Inflammatory macrophage treated with lipopolysaccharide for 4 hours (primary cell): ENCODE measurements around the gene ERI2.
A peak's percentile ranks its signal among the peaks of the same experiment; 100 is the strongest.
"Not testable (repeated sequence)": the region's sequence is repeated elsewhere in the genome, so short reads cannot be mapped to it uniquely, and the experiment has no call there.

ENCODE experiments used
- DNase-seq: peaks from one replicate; pipeline ENCODE4 v3.0.0-alpha.2; 2020

ERI2 gene

DNA sequence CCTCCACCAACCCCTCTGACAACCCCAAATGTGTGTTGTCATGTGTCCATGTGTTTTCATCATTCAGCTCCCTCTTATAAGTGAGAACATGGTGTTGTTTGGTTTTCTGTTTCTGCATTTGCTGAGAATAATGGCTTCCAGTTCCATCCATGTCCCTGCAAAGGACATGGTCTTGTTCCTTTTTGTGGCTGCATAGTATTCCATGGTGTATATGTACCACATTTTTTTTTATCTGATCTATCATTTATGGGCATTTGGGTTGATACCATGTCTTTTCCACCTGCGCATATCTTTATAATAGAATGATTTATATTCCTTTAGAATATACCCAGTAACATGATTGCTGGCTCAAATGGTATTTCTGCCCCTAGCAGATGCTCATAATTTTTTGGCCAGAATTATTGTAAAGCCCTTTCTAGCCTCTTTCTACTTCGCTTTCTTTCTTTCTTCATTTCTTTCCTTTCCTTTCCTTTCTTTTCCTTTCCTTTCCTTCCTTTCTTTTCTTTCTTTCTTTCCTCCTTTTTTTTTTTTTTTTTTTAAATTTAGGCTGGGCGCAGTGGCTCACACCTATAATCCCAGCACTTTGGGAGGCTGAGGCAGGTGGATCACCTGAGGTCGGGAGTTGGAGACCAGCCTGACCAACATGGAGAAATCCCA lies 12.8 kb upstream of the ERI2 start:
- DNase-seq, result no peak

DNA sequence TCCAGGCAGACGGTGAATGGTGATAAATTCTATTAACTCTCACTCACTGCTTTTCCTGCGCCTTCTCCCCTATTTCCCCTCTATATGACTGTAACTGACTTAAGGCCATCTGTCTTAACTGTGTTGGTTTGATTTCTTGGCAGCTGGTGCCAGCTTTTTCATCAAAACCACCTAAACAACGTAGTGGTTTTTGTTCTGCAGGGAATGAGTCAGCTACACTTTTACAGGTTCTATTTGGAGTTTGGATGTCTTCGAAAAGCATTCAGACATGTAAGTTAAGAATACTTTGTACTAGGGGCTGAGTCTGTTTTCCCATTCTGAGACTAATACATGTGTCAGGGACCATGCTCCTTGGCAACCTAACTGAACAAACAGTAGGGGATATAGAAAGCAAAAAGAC lies 8.5 kb upstream of the ERI2 start:
- DNase-seq, result no peak

DNA sequence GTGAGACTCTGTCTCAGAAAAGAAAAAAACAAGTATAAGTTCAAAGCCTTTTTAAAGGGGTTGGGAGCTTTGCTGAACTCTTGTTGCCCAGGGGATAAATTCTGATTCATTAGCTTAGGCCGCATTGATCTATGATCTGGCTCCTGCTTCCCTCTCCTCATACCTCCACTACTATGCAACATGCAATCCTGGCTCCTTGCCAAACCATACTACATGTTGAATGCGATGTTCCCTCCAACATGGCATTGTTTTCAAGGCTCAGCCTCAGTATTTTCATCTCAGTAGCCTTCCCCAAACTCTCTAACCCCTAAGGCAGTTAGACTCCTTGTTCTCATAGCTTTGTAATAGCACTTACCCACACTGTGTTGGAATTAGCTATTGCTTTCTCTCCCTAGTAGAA lies 6.2 kb upstream of the ERI2 start:
- DNase-seq, result no peak

DNA sequence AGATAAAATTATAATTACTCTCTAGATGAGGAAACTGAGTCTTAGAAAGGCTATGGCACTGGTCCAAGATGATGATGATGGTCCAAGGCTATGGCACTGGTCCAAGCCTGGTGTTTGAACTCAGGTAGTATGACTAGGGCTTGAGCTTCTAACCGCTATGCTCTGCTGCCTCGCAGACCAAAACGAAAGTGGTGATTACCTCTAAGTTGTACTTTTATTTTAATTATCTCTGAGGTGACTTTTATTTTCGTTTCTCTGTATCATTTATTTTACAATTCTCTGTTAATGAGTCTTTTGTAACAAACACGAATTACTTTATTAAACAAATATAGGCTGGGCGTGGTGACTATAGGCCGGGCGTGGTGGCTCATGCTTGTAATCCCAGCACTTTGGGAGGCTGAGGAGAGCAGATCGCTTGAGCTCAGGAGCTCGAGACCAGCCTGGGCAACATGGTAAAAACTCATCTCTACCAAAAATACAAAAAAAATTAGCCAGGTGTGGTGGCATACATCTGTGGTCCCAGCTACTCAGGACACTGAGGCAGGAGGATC lies 5.7 kb upstream of the ERI2 start:
- no peak for DNase-seq

DNA sequence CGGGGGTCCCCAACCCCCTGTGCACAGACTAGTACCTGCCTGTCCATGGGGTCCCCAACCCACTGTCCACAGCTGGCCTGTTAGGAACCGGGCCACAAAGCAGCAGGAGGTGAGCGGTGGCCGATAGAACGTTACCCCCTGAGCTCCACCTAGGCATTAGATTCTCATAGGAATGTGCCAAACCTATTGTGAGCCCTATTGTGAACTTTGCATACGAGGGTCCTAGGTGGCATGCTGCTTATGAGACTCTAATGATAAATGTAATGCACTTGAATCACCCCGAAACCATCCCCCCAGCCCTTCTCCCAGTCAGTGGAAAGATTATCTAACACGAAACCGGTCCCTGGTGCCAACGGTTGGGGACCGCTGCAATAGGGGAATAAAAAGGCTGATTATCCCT lies 1.6 kb upstream of the ERI2 start:
- no peak for DNase-seq

DNA sequence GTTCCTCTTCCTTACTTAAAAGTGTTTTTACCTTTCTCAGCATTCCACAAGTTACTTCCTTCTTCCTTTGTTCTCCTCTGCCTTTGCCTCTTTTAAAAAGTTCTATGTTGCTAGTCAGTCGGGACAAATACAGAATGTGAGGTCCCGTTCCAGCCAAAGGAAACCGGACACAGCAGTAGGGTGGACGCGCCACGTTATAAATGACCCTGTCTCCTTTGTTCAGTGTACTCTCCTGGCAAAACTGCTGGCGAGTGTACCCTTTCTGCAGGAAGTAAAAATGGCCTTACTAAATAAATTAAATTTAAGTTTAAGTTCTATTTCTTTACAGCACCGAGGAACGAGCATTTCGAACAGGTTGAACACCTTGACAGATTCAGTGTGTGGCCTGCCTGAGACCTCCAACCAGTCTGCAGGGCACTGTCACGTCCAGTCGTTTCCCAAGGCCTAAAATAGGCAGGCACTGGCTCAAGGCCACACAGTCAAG lies 546 bp downstream of the ERI2 start:
- peak; percentile 0 for DNase-seq

DNA sequence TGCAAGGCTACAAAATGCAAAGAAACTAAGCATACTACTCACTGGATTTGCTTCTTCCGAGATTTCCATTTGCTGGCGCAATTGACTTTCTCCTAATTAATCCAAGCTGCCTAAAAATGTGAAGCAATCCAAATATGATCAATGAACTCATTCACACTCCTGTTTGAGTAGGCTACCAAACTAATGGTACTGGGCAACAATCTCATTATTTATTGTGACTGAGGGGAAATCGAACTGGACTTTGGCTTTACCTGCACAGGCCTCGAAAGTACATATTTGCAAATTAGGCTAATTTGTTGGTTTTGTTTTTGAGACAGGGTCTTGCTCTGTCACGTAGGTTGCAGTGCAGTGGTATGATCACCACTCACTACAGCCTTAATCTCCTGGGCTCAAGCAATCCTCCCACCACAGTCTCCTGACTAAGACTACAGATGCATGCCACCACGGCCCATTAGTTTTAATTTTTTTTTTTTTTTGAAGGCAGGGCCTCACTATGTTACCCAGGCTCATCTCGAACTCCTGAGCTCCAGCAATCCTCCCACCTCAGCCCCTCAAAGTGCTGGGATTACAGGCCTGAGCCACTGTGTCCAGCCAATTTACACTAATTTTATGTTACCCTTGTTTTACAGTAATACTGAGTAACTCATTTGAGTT lies 2.6 kb downstream of the ERI2 start:
- DNase-seq, result no peak

DNA sequence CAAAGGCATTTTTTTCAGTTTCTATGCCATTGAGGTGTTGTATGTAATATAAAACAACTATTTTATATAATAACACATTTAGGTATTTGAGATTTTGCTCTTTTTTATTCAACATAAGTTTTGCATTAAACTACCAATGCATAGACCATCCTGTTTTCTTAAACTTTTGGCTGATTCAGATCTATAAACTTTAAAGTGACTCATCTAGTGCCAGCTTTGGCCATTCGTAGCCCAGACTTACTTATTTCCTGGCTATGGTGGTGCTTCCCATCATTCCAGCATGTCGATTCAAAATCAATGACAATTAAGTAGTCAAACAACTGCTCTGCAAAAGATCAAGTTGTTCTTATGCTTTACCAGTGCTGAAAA lies 3.1 kb downstream of the ERI2 start:
- DNase-seq, result no peak

DNA sequence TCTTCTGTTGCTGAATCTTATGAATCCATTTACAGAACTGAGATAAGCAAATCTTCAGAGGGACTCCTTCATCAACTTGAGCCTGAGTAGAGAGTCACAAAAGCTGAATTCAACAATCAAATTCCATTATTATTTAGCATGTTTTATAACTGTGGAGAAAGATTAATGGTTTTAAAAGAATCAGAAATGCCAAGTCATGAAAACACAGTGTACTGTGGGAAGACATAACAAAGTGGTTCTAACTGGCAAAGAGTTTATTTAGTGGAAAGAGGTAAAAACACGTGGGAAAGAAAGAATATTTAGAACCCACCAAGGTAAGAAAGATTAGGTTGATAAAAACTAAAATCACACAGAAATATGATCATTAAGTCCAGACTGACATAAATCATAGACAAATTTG lies 5.0 kb downstream of the ERI2 start:
- DNase-seq, result no peak

DNA sequence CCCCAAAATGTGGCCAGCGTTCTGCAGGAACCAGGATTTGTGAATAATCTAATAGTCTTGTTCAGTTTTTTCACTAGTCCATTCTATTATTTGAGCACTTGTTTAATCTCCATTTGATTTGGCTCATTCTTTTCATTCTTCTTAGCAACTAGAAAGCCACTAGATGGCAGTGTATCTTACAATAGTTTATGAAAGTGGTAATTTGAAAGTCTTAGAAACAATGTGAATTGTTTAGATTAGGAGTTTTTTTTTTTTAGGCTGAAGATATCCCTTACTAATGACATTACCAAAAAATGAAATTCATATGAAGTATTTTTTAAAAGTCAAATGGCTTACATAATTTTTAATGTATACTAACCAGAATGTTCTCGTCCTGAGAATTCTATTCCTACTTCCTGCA lies 6.7 kb downstream of the ERI2 start:
- DNase-seq, result peak; percentile 49

DNA sequence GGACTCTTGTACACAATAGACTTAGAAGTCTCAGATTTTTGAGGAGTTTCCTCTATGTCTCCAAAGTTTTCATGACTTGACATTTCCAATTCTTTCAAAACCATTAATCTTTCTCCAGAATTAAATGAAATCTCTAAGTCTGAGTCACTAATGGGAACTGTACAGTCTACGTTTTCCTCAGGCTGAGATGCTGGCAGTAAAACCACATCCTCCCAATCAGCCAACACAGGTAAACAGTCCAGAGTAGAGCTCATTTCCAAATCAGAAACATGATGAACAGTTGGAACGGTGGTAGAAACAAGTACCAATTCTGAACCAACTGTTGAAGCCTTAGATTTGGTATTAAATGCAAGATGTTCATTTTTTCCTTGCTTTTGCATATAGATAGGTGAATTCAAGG lies 7.9 kb downstream of the ERI2 start:
- DNase-seq, result no peak

DNA sequence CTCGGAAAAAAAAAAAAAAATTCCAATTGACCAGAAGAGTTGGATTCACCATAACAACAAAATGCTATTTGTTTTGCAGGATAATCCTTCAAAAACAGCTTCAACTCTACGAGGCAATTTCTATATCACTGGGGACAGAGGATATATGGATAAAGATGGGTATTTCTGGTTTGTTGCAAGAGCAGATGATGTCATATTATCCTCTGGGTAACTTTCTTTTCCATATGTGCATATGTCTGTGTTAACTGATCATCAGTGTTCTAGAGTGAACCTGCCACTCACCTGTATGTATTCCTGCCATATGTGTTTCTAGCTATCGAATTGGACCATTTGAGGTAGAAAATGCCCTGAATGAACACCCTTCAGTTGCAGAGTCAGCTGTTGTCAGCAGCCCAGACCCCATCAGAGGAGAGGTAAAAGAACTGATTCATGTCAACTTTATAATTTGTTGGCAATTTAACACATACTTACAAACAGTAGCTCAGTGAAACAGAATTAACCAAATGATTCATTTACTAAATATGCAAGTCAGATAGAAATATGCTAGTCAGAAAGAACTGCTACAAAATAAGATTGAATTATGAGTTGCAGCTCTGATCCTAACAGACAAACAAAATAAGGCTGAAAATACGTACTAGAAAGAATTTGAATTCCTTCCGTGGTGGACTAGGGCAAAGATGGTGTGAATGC lies 14.2 kb downstream of the ERI2 start:
- DNase-seq, result peak; percentile 18

DNA sequence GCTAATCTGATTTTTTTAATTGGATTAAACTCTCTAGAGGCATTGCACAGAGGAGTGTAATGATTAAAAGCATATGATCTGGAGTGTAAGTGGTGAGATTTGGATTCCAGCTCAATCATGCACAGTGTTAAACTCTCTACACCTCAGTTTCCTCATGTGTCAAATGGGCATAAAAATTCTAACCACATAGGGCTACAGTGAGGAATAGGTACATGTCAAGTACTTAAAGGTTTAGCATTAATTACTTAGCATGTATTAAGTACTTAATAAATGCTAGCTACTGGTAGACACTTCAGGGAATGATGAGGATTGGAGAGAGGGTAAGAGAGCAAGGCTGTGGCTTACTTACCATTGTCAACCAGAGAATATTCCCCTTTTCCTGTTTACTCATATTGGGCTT lies 17.1 kb downstream of the ERI2 start:
- no peak for DNase-seq

DNA sequence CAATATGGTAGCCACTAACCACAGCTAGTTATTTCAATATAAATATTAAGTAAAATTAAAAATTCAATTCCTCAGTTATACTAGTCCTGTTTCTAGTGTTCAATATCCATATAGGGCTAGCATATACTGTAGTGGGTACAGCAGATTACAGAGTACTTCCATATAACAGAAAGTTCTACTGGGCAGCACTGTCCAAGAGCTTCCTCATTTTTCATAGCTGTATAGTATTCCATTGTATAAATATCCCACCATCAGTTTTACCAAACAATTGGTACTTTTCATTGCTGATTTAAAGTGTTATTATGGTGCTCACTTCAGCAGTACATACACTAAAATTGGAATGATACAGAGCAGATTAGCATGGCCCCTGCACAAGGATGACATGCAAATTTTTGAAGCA lies 22.1 kb downstream of the ERI2 start:
- DNase-seq, result no peak

DNA sequence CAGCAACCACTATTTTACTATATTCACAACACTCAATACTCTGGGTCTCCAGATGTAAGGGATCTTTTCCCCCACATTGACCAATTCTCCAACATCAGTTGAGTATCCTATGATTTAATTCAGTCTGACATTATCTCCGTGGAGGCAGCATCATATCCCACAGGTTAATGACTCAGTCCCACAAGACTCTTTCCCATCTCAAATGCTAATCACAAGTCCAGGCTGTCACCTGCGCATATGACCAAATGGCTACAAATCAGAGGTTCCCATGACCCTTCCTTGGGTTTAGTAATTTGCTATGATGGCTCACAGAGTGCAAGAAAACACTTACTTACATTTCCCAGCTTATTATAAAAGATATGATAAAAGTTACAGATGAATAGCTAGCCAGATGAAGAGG lies 23.8 kb downstream of the ERI2 start:
- DNase-seq, result peak; percentile 3

DNA sequence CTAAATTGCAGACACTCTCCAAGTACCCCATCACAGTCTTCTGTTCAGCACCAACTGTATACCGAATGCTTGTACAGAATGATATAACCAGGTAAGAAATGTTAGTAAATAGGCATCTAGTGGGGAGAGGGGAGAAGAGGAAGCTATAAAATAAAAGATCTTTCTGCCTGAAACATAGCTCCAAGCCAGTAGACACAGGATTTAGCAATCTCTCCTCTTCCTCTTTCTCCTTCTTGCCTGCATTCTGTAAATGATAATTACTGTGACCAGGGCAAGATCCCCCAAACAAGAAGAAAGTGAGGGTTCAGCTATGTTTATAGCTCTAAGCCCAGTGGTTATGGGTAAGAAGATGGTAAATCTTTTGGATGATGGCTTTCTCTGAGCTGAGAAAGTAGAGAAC lies 24.6 kb downstream of the ERI2 start:
- DNase-seq, result peak; percentile 20

DNA sequence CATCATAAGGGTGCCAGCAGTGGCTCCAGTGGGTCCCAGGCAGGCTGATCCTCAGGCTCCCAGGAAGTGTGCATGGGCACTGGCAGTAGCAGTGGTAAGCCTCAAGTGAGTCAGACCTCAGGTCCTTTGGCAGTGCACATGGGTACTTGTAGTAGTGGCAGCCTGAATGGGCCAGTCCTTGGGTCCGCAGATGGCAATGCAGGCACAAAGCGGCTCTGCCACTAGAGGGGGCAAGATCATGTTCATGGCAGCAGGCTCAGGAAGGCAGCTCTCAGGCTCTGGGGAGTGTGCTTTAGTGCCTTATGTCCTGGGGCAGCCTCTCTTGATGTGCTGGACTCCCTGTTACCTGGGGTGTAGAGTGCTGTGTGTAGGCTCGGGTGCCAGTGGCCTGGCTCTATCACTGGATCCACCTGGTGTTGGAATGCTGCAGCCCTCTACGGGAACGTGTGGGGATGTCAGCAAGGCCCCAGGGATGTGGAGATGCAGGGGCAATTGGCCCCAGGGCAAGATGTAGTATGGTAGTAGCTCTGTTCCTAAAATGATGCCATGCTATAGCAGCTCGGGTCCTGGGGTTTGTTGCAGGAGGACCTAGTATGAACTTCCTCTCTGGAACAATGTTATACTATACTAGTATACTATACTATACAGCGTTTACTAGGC lies 31.4 kb downstream of the ERI2 start:
- DNase-seq, result peak; percentile 58

DNA sequence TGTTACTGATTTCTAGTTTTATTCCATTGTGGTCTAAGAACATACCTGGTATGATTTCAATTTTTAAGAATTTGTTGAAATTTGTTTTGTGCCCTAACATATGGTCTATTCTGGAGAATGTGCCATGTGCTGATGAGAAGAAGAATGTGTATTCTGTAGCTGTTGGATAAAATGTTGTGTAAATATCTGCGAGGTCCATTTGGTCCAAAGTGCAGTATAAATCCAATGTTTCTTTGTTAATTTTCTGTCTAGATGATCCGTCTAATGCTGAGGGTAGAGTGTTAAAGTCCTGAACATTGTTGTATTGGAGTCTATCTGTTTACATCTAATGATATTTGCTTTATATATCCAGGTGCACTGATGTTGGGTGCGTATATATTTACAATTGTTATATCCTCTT lies 32.6 kb downstream of the ERI2 start:
- no peak for DNase-seq

DNA sequence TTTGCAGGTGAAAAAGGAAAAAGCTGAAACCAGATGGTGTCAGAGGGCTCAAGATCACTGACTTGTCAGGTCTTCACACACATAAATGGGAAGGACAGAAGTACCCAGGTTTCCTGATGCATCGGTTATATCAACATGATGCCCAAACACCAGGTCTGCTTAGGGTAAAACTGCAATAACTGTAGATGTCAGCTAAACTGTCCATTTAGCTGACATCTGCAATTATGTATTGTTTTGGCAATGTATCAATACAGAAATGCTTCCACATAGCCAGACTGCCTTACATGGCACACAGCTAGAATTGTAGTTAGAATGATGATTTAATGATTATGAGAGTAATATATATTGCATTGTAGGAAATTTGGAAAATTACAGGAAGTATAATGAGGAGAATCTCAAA lies 37.5 kb downstream of the ERI2 start:
- DNase-seq, result no peak

DNA sequence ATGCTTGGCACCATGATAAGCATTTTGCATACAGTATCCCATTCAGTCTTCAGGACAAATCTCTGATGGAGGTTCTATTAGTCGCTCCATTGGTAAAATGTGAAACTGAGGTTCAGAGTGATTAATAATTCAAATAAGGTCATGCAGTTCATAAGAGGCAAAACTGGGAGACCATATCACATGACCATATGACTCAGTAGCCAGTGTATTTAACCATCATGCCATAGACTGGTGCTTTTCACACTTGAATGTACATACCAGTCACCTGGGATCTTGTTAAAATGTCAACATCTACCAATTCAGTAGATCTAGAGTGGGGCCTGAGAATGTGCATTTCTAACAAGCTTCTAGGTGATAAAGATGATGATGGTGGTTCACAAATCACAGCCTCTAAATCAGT lies 38.2 kb downstream of the ERI2 start:
- DNase-seq, result no peak

DNA sequence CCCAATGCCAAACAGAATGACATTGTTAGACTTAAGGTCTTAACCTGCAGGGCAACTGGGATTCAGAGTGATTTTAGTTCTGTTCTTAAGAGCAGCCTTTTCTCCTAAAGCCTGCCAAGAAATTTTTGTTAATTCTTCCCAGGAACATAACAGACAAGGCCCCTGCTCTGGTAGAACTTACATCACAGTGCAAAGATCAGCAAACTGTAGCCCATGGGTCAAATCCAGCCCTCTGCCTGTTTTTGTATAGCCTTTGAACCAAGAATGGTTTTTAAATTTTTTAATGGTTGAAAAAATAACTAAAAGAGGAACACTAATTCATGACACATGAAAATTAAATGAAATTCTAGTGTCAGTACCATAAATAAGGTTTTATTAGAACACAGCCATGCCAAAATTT lies 38.7 kb downstream of the ERI2 start:
- DNase-seq, result no peak

DNA sequence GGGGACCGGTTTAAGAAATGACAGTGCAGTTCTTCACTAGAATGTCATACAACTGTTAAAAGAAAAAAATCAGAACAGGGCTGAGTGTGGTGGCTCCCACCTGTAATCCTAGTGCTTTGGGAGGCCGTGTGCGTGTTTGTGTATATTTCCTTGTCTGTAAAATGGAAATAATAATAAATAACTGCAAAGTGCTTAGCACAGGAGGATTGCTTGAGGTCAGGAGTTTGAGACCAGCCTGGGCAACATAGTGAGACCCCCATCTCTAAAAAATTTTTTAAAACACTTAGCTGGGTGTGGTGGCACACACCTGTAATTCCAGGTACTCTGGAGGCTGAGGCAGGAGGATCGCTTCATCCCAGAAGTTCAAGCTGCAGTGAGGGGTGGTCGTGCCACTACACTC lies 40.0 kb downstream of the ERI2 start:
- no peak for DNase-seq

DNA sequence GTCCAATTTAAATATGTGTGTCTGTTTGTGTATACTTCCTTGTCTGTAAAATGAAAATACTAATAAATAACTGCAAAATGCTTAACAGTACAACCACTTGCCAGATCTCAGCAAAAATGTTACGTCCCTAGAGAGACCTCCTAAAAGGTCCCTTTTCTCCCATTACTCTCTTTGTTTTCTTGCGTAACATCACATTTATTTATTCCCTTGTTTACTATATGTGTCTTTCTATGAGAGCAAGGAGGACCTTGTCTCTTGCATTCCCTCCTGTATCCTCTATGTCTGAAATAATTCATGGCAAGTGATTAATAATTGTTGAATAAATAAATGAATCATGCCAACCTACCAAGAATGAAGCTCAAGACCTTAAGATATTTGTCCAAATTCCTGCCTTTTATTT lies 40.5 kb downstream of the ERI2 start:
- no peak for DNase-seq

DNA sequence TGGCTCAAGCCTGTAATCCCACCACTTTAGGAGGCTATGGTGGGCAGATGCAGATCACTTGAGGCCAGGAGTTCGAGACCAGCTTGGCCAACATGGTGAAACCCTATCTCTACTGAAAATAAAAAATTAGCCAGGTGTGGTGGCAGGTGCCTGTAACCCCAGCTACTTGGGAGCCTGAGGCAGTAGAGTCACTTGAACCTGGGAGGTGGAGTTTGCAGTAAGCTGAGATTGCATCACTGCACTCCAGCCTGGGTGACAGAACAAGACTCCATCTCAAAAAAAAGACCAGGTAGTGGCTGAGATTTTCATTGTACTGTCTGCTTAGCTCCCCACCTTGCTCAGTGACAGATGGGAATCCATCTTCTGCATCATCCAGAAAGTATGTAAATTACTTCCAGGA lies 41.8 kb downstream of the ERI2 start:
- DNase-seq, result not testable (repeated sequence)
